Trophoblast cell (in vitro differentiated cells and primary cell): ENCODE data around the gene RNF208.

ENCODE experiments used
- DNase-seq, 2 donors: peaks; one replicate each; pipeline ENCODE4 v3.0.0-alpha.2; 2016
- H2AFZ ChIP-seq: 2 replicates; pipeline ENCODE4 v1.6.1; 2013; ENCODE audit warnings: low read length, moderate library complexity, mild to moderate bottlenecking; ENCODE audit not compliant: insufficient read depth, poor library complexity
- H2AK5ac ChIP-seq: 2 replicates; pipeline ENCODE4 v1.6.1; 2013; ENCODE audit warnings: mild to moderate bottlenecking, low read length
- H2BK120ac ChIP-seq: 2 replicates; pipeline ENCODE4 v1.6.1; 2013; ENCODE audit warnings: low read length, mild to moderate bottlenecking, moderate library complexity; ENCODE audit not compliant: insufficient read depth, poor library complexity
- H2BK12ac ChIP-seq: 2 replicates; pipeline ENCODE4 v1.6.1; 2013; ENCODE audit warnings: mild to moderate bottlenecking, low read length, moderate library complexity
- H2BK5ac ChIP-seq: 2 replicates; pipeline ENCODE4 v1.6.1; 2013; ENCODE audit warnings: low read length, low read depth, moderate library complexity, mild to moderate bottlenecking; ENCODE audit not compliant: poor library complexity
- H3K14ac ChIP-seq: 2 replicates; pipeline ENCODE4 v1.6.1; 2013; ENCODE audit warnings: mild to moderate bottlenecking, low read length
- H3K18ac ChIP-seq: 2 replicates; pipeline ENCODE4 v1.6.1; 2013; ENCODE audit warnings: mild to moderate bottlenecking, low read length
- H3K23ac ChIP-seq: 2 replicates; pipeline ENCODE4 v1.6.1; 2013; ENCODE audit warnings: low read length
- H3K27ac ChIP-seq: 2 replicates; pipeline ENCODE4 v1.5.1; 2013; ENCODE audit warnings: low read depth, mild to moderate bottlenecking, inconsistent platforms, low read length, moderate library complexity
- H3K27me3 ChIP-seq: 2 replicates; pipeline ENCODE4 v1.6.1; 2013; ENCODE audit warnings: inconsistent platforms, mild to moderate bottlenecking, low read length, moderate library complexity; ENCODE audit not compliant: insufficient read depth
- H3K36me3 ChIP-seq, 2 experiments: 1 replicate in 1 of 2; 2 replicates in 1 of 2; pipeline ENCODE4 v1.6.1; 2013; ENCODE audit warnings: low read length in 2 of 2, mild to moderate bottlenecking in 2 of 2, moderate library complexity in 1 of 2; ENCODE audit not compliant: insufficient read depth in 2 of 2, control insufficient read depth in 1 of 2
- H3K4ac ChIP-seq: 2 replicates; pipeline ENCODE4 v1.6.1; 2013; ENCODE audit warnings: low read depth, mild to moderate bottlenecking, low read length, moderate library complexity
- H3K4me1 ChIP-seq, 2 experiments: 1 replicate in 1 of 2; 2 replicates in 1 of 2; pipeline ENCODE4 v1.6.1; 2013; ENCODE audit warnings: low read length in 2 of 2, mild to moderate bottlenecking in 2 of 2, moderate library complexity in 1 of 2; ENCODE audit not compliant: insufficient read depth in 2 of 2, control insufficient read depth in 1 of 2
- H3K4me2 ChIP-seq: 2 replicates; pipeline ENCODE4 v1.6.1; 2013; ENCODE audit warnings: inconsistent platforms, mild to moderate bottlenecking, low read length, moderate library complexity
- H3K4me3 ChIP-seq: 2 replicates; pipeline ENCODE4 v1.5.1; 2013; ENCODE audit warnings: mild to moderate bottlenecking, low read depth, low read length, inconsistent platforms
- H3K79me1 ChIP-seq: one replicate; pipeline ENCODE4 v1.6.1; 2013; ENCODE audit warnings: low read length
- H3K79me2 ChIP-seq: 2 replicates; pipeline ENCODE4 v1.6.1; 2013; ENCODE audit warnings: low read length, mild to moderate bottlenecking; ENCODE audit not compliant: control insufficient read depth, insufficient read depth, poor library complexity
- H3K9ac ChIP-seq: 2 replicates; pipeline ENCODE4 v1.6.1; 2013; ENCODE audit warnings: mild to moderate bottlenecking, low read length
- H3K9me3 ChIP-seq: 2 replicates; pipeline ENCODE4 v1.6.1; 2013; ENCODE audit warnings: low read depth, mild to moderate bottlenecking, control low read depth, inconsistent platforms, low read length; ENCODE audit not compliant: insufficient read depth
- H4K12ac ChIP-seq: 2 replicates; pipeline ENCODE4 v1.6.1; 2013; ENCODE audit warnings: low read depth, mild to moderate bottlenecking, low read length, moderate library complexity
- H4K8ac ChIP-seq: 2 replicates; pipeline ENCODE4 v1.6.1; 2013; ENCODE audit warnings: low read depth, mild to moderate bottlenecking, low read length, moderate library complexity
- H4K91ac ChIP-seq: one replicate; pipeline ENCODE4 v1.6.1; 2013; ENCODE audit warnings: low read depth, mild to moderate bottlenecking, low read length, moderate library complexity
- WGBS: extraction: QIAGEN DNeasy Blood & Tissue Kit; methylation state at CpG from one replicate; pipeline ENCODE4 v1.1.7; 2013; ENCODE audit warnings: missing lambda C conversion rate; ENCODE audit not compliant: insufficient read length, insufficient coverage; ENCODE audit errors: extremely low coverage; 5-methylcytosine and 5-hydroxymethylcytosine counted together

Gene RNF208

DNA sequence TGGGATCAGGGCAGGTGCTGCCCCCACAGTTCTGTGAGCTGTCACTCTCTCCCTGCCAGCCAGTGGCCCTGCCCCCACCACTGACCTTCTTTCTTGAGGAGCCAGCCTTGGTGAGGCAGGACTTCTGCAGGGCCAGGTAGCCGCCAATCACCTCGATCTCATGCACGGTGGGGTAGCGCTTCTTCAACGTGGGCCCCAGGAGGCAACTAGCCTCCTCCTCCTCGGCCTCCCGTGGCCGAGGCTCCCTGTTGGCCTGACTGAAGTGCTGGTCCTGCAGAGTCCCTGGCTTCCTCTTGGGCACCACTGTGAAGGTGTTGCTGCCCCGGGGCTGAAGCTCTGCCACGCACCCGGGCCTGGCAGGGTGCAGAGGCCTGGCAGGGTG is 23.1 kb downstream of the RNF208 start:
- DNase-seq, result no peak
- Histone ChIP-seq H3K4me3 (no peak overlapping the region), H3K14ac (no peak overlapping the region), H3K9me3 (no peaks in the 10 kb centered on the region), H3K23ac (no peak overlapping the region), H3K79me1 (peaks cover 3% of the 10 kb centered on the region), H2BK5ac (no peak overlapping the region), H3K4me2 (no peak overlapping the region), H3K36me3 (peaks cover 0 to 2% of the 10 kb centered on the region in 2 experiments), H3K18ac (no peak overlapping the region), H2BK120ac (no peak overlapping the region), H2AFZ (no peak overlapping the region), H3K4me1 (peaks cover 12 to 27% of the 10 kb centered on the region in 2 experiments), H3K79me2 (peaks cover 3% of the 10 kb centered on the region), H3K9ac (no peak overlapping the region), H3K27ac (no peak overlapping the region), H2AK5ac (no peak overlapping the region), H4K8ac (no peak overlapping the region), H3K27me3 (no peaks in the 10 kb centered on the region), H3K4ac (no peak overlapping the region), H4K12ac (no peak overlapping the region), H2BK12ac (no peak overlapping the region), H4K91ac (no peak overlapping the region)
- no CpG with 5 or more reads among the region's 11 CpGs for WGBS

DNA sequence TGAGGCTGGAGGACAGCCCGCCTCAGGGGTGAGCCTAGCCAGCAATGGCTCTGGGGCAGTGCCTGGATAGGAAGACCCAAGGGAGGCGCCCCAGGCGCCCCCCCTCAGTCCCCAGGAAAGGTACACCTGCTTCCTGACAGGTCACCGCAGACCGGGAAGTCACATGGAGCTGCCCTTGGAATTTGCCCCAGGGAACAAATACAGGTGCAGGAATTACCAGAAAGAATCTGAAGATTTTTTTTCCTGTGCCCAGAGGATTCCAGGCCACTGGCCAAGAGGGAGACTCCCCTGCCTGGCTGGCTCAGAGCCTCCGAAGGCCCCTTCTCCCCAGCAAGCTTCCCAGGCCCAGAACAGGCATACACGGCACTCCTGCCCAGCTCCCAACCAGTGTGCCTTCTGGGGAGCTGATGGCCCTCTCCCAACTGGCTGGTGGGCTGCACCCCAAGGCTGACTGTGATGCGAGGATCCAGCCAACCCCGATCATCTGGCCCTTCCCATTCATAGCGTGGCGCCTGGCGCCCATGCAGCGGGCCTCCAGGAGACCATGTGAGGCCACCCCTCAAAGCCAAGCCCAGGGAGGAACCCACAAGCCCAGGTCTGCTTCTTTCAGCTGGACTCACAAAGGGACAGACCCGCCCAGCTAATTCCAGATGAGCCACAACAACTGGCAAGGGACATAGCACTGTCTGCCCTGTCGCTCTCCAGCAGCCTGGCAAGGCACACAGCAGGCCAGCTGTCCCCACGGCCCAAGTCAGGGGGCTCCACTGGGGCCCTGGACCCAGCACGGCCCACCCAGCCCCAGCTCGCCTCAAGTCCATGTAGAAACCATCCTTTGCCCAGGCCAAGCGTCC is 23.8 kb downstream of the RNF208 start:
- Histone ChIP-seq H3K4me2 (peak overlapping the region; percentile 31), H2AFZ (no peak overlapping the region), H3K14ac (no peak overlapping the region), H3K27me3 (no peaks in the 10 kb centered on the region), H4K91ac (no peak overlapping the region), H2BK120ac (no peak overlapping the region), H3K4ac (no peak overlapping the region), H3K79me1 (peaks cover 3% of the 10 kb centered on the region), H2BK5ac (no peak overlapping the region), H2BK12ac (no peak overlapping the region), H3K27ac (no peak overlapping the region), H3K9ac (no peak overlapping the region), H3K79me2 (peaks cover 3% of the 10 kb centered on the region), H4K8ac (no peak overlapping the region), H3K18ac (peak overlapping the region; percentile 4), H3K36me3 (peaks cover 0 to 2% of the 10 kb centered on the region in 2 experiments), H3K4me1 (peaks cover 12 to 27% of the 10 kb centered on the region in 2 experiments), H4K12ac (no peak overlapping the region), H3K4me3 (no peak overlapping the region), H2AK5ac (no peak overlapping the region), H3K23ac (no peak overlapping the region), H3K9me3 (no peaks in the 10 kb centered on the region)
- WGBS, result no CpG with 5 or more reads among the region's 19 CpGs
- DNase-seq, result peak; percentile 81 to 94

DNA sequence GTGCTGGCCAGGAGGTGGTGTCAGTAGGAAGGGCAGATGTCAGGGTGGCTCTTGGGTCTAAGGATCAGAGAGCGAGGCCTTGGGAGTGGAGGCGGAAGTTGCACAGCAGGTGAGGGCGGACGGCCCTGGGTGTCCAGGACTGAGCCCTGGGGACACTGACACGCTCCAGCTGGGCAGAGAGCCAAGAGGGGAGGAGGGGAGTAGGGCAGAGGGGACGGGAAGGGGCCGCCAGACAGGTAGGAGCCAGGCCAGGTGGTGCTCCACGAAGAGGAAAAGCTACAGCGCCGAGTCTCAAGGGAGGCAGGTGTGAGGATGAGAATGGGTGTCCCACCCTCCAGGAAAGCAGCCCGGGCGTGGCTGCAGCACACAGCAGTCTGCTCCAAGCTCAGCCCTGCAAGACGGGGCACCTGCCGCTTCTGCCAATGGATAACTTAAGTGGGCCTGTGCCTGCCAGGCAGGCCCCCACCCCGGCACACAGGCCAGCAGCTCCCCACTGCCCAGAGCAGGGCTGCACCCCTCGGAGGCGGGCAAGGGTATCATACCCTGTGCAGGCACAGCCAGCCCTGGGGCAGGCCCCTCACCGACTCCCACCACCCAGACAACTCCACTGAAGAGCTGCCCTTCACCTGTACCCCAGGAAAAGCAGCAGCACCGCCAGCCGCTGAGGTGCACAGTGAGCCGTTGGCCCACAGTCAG is 26.4 kb downstream of the RNF208 start:
- Histone ChIP-seq H3K18ac (no peak overlapping the region), H2AFZ (no peak overlapping the region), H2BK120ac (no peak overlapping the region), H3K23ac (no peak overlapping the region), H3K27ac (no peak overlapping the region), H3K79me1 (no peaks in the 10 kb centered on the region), H2BK5ac (no peak overlapping the region), H4K8ac (no peak overlapping the region), H3K4ac (no peak overlapping the region), H3K4me1 (peaks cover 9 to 23% of the 10 kb centered on the region in 2 experiments), H3K79me2 (no peaks in the 10 kb centered on the region), H4K91ac (no peak overlapping the region), H4K12ac (no peak overlapping the region), H3K9me3 (no peaks in the 10 kb centered on the region), H3K9ac (no peak overlapping the region), H3K27me3 (no peaks in the 10 kb centered on the region), H3K36me3 (peaks cover 16 to 21% of the 10 kb centered on the region in 2 experiments), H3K14ac (no peak overlapping the region), H3K4me3 (no peak overlapping the region), H2AK5ac (no peak overlapping the region), H3K4me2 (no peak overlapping the region), H2BK12ac (no peak overlapping the region)
- WGBS, result no CpG with 5 or more reads among the region's 21 CpGs
- peak in 1 of 2 donors; percentile 10 for DNase-seq

DNA sequence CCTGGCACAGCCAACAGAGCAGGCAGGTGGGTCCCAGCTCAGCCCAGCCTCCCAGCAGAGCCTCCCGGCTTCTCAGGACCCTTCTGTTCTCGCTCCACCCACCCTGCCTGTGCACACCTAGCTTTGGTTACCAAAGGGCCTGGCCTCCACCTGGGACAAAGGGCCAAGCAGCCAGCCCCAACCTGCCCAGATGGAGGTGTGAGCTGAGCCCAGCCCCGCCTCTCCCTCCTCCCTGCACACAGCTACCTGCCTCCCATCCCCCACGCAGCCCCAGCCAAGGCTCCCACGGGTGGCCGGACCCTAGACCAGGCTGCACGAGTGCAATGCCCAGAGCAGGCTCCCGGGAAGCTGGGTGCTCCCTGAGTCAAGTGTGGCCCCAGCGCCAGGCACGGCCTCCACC is 27.1 kb downstream of the RNF208 start:
- H3K79me1 ChIP-seq, result no peaks in the 10 kb centered on the region
- no peak overlapping the region for H3K18ac ChIP-seq
- WGBS, result no CpG with 5 or more reads among the region's 10 CpGs

More for the DNA sequence above, 27.1 kb downstream of the RNF208 start:
- H3K4me3 ChIP-seq, result no peak overlapping the region
- no peak overlapping the region for H2BK120ac ChIP-seq
- no peak overlapping the region for H3K14ac ChIP-seq
- no peak overlapping the region for H4K91ac ChIP-seq
- H2BK12ac ChIP-seq, result no peak overlapping the region
- DNase-seq, result no peak
- H3K4me2 ChIP-seq, result no peak overlapping the region
- no peaks in the 10 kb centered on the region for H3K27me3 ChIP-seq
- H3K4me1 ChIP-seq, result peaks cover 9 to 25% of the 10 kb centered on the region in 2 experiments
- no peak overlapping the region for H2BK5ac ChIP-seq
- H3K9me3 ChIP-seq, result no peaks in the 10 kb centered on the region
- peaks cover 24 to 28% of the 10 kb centered on the region in 2 experiments for H3K36me3 ChIP-seq
- no peak overlapping the region for H2AFZ ChIP-seq
- no peak overlapping the region for H3K23ac ChIP-seq
- no peak overlapping the region for H3K9ac ChIP-seq
- no peak overlapping the region for H3K27ac ChIP-seq
- H4K12ac ChIP-seq, result no peak overlapping the region
- no peak overlapping the region for H3K4ac ChIP-seq
- no peak overlapping the region for H4K8ac ChIP-seq
- no peak overlapping the region for H2AK5ac ChIP-seq
- no peaks in the 10 kb centered on the region for H3K79me2 ChIP-seq
